NCI-H226 (cell line): Measurements from ENCODE around the gene TMEM270.
"Not testable (repeated sequence)": the region's sequence is repeated elsewhere in the genome, so short reads cannot be mapped to it uniquely, and the experiment has no call there.

Source experiments
- DNase-seq: peaks from one replicate; pipeline ENCODE4 v3.0.0-alpha.2; 2015

Gene TMEM270

GRCh38 chr7:73860859-73861258 lies at the start of gene TMEM270:
Gene TMEM270, plus strand, starts transcription at chr7:73861159. Its CDS starts 36 bp downstream, at chr7:73861195.
- no peak for DNase-seq

- peak; percentile 29 for DNase-seq
Measured at GRCh38 chr7:73811760-73812168, 49.2 kb upstream of the TMEM270 start.

GRCh38 chr7:73812996-73813395 lies 48.0 kb upstream of the TMEM270 start:
- no peak for DNase-seq

- DNase-seq, result no peak
Measured at GRCh38 chr7:73815436-73815835, 45.5 kb upstream of the TMEM270 start.

GRCh38 chr7:73817121-73817520 lies 43.8 kb upstream of the TMEM270 start:
- no peak for DNase-seq

- DNase-seq, result no peak
Measured at GRCh38 chr7:73820013-73820412, 40.9 kb upstream of the TMEM270 start.

- DNase-seq, result not testable (repeated sequence)
Measured at GRCh38 chr7:73821597-73822285, 39.2 kb upstream of the TMEM270 start.

- DNase-seq, result peak; percentile 81
Measured at GRCh38 chr7:73822319-73823173, 38.4 kb upstream of the TMEM270 start.

- no peak for DNase-seq
Measured at GRCh38 chr7:73823257-73823656, 37.7 kb upstream of the TMEM270 start.

- DNase-seq, result no peak
Measured at GRCh38 chr7:73823873-73824592, 36.9 kb upstream of the TMEM270 start.

- no peak for DNase-seq
Measured at GRCh38 chr7:73824986-73825385, 36.0 kb upstream of the TMEM270 start.

- no peak for DNase-seq
Measured at GRCh38 chr7:73827567-73828106, 33.3 kb upstream of the TMEM270 start.

- DNase-seq, result peak; percentile 81
Measured at GRCh38 chr7:73828107-73828803, 32.7 kb upstream of the TMEM270 start.

- no peak for DNase-seq
Measured at GRCh38 chr7:73828972-73829371, 32.0 kb upstream of the TMEM270 start.

GRCh38 chr7:73829505-73829904 lies 31.5 kb upstream of the TMEM270 start:
- no peak for DNase-seq

- no peak for DNase-seq
Measured at GRCh38 chr7:73829921-73830680, 30.9 kb upstream of the TMEM270 start.

- DNase-seq, result no peak
Measured at GRCh38 chr7:73830681-73831583, 30.0 kb upstream of the TMEM270 start, which contains the start of gene CLDN4. Gene CLDN4, plus strand, starts transcription at chr7:73830996. Its CDS starts 206 bp downstream, at chr7:73831202.

GRCh38 chr7:73831584-73831833 lies 29.4 kb upstream of the TMEM270 start:
- DNase-seq, result no peak

- no peak for DNase-seq
Measured at GRCh38 chr7:73831834-73832651, 28.9 kb upstream of the TMEM270 start.

GRCh38 chr7:73832806-73833205 lies 28.2 kb upstream of the TMEM270 start:
- DNase-seq, result no peak
